Liver (tissue), 3 donors: ENCODE data around the gene ORC4.

Experiments
- EGR1 ChIP-seq, 2 donors: IDR thresholded peaks; 2 replicates each; pipeline ENCODE4 v1.6.1; 2016 to 2018; ENCODE audit warnings: antibody characterized with exemption in 2 of 2, low read depth in 2 of 2
- HNF4A ChIP-seq, 2 donors: conservative IDR thresholded peaks; 2 replicates each; pipeline ENCODE4 v1.6.1; 2016; ENCODE audit warnings: antibody characterized with exemption in 2 of 2, mild to moderate bottlenecking in 2 of 2
- JUND ChIP-seq, 2 donors: IDR thresholded peaks; 2 replicates each; pipeline ENCODE4 v1.6.1; 2016; ENCODE audit warnings: antibody characterized with exemption in 2 of 2
- ZBTB33 ChIP-seq: IDR thresholded peaks from 2 replicates; pipeline ENCODE4 v1.6.1; 2016; ENCODE audit warnings: antibody characterized with exemption
- TF ChIP-seq, protein P1 (sequence below): fragments of 150-350 bp; IDR thresholded peaks from 2 replicates; pipeline ENCODE4 v1.5.1; 2017; ENCODE audit warnings: improper control_type of control experiment, low read depth, low read length; ENCODE audit not compliant: missing input control
- donor health status: healthy.
- donor health status: healthy.

- TF ChIP-seq, protein P1, sequence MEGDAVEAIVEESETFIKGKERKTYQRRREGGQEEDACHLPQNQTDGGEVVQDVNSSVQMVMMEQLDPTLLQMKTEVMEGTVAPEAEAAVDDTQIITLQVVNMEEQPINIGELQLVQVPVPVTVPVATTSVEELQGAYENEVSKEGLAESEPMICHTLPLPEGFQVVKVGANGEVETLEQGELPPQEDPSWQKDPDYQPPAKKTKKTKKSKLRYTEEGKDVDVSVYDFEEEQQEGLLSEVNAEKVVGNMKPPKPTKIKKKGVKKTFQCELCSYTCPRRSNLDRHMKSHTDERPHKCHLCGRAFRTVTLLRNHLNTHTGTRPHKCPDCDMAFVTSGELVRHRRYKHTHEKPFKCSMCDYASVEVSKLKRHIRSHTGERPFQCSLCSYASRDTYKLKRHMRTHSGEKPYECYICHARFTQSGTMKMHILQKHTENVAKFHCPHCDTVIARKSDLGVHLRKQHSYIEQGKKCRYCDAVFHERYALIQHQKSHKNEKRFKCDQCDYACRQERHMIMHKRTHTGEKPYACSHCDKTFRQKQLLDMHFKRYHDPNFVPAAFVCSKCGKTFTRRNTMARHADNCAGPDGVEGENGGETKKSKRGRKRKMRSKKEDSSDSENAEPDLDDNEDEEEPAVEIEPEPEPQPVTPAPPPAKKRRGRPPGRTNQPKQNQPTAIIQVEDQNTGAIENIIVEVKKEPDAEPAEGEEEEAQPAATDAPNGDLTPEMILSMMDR = no peak
- TF ChIP-seq JUND (IDR thresholded peaks at IDR 0.05) (no peak), ZBTB33 (no peak), EGR1 (IDR thresholded peaks at IDR 0.05; ENCODE audit: low read depth in 2 of 2) (no peak), HNF4A (conservative IDR thresholded peaks at IDR 0.05) (no peak)
Observed at GRCh38 chr2:148007219-148007900, 13.2 kb downstream of the ORC4 start.
